Fibroblast of peridontal ligament (primary cell): Measurements from ENCODE around the gene CENPM.

Experiments
- DNase-seq: peaks from one replicate; pipeline ENCODE4 v3.0.0-alpha.2; 2010; ENCODE audit errors: extremely low read depth

Gene CENPM

DNA sequence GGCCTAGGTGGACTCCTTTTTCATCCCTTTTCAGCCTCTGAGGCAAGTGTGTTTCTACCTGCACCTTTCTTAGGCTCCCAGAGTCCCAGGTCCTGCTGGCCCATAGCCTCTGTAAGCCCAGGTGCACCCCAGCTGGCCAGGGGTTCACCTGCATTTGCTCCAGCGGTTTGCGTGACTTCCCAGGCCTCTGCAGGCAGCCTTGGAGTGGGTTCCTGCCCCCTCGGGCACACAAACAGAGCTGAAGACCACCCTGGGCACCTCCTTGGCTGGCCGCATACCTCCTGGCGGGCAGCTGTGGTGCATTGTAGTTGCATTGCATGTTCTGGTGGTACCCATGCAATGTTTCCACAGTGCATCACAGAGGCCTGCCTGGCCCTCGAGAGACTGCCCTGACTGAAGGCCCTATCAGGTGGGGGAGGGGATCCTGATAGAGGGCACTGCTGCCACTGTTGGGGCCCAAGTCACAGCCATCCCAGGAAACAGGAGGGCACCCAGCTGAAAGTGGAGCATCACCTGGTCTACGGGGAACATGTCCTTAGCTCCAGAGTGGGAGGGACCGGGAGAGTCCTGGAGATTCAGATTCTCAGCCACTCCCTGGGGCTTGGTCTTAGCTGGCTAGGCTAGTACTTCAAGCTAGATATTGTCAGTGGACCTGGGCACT lies 46.2 kb downstream of the CENPM start:
- no peak for DNase-seq

DNA sequence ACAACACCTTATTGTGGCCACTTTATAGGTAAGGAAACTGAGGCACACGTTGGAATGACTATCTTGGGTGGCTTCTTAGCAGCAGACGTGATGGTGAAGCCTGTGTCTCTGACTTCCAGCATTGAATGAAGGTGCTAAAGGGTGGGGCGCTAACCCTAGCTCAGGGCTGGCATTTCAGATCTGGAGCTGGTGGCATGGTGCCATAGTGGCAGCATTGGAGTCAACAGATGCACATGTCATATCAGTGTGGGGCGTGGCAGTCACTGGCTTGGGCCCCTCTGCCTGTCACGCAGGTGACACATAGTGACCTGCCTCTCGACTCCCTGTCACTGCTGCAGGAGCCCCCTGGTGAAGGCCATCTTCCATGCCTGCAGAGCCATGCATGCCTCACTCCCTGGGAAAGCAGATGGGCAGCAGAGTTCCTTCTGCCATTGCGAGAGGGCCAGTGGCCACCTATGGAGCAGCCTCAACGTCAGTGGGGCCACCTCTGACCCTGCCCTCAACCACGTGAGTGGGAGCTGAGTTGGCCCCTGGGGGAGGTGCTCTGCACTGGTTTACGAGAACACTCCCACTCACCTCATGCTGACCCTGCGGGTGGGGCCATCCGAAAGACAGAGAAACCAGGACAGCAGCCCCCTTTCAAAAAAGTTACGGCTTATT lies 46.8 kb downstream of the CENPM start:
- DNase-seq: no peak

GRCh38 chr22:41899110-41899509 lies 47.8 kb downstream of the CENPM start:
- no peak for DNase-seq

DNA sequence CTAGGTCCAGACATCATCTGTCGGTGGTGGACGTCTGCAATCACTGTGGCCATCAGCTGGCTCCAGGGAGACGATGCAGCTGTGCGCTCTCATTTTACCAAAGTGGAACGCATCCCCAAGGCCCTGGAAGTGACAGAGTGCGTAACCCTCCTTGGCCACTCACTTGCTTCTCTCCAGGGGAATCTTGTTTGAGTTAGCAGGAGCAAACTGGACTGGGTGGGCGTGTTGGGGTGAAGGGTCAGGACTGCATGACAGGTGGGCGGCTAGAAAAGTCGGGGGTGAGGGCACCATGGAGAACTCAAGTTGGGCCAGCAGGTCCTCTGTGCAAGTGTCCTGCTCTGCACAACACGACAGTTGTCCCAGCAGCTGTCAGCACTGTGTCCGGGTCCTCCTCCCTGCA lies 48.3 kb downstream of the CENPM start:
- no peak for DNase-seq

- no peak for DNase-seq
These were observed 53.2 kb downstream of the CENPM start for GRCh38 chr22:41893591-41894375.

- DNase-seq: no peak
These were observed 54.2 kb downstream of the CENPM start for GRCh38 chr22:41892721-41893120.

GRCh38 chr22:41891407-41891806 lies 55.5 kb downstream of the CENPM start:
- no peak for DNase-seq
